GM18858 (cell line): ENCODE data around the gene ZNF653.
A peak's percentile ranks its signal among the peaks of the same experiment; 100 is the strongest.

Source experiments
- ATAC-seq: cut with Tn5 transposase; IDR thresholded peaks from one replicate; pipeline ENCODE4 v1.9.1; 2021; ENCODE audit not compliant: unreplicated experiment

Gene ZNF653

GRCh38 chr19:11528551-11529341 is 23.1 kb upstream of the ZNF653 start, which contains the start of gene ECSIT:
Gene ECSIT, minus strand, starts transcription at chr19:11529134. Its CDS starts 9,964 bp downstream, at chr19:11519170.
- ATAC-seq = peak; percentile 84

DNA sequence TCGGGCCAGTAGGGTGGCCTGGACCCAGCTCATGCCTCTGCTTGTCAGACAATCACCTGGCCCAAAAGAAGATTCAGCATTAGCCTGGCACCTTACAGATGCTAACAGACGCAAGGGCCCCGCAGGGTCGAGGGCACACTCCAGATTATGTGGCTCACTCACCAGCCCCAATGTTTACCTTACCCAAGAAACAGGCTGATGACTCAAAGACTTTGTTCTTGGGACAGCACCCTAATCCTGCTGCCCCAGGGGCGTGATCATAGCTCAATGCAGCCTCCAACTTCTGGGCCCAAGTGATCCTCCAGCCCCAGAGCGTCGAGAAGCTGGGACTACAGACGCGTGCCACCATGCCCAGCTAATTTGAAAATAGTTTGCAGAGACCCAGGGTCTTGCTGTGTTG is 13.5 kb upstream of the ZNF653 start:
- no peak for ATAC-seq

DNA sequence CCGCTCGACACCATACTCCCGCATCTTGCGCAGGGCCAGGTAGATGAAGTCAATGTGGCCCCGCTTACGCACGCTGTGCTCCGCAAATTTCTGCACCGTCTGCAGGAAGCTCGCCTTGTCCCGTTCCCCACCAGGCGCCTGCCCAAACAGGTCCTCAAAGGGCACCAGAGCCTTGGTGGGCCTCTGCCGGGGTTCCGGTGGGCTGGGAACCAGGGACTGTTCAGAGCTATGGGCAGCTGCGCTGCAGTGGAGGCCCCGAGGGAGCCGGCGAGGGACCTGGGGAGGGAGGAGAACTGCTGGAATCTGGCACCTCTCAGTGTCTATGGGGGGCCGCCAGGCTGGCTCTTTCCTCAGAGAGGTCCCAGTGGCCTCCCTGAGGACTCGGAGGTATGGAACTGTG is 8.3 kb upstream of the ZNF653 start:
- ATAC-seq = no peak

GRCh38 chr19:11510444-11510843 is 4.8 kb upstream of the ZNF653 start:
- ATAC-seq = no peak

GRCh38 chr19:11507370-11508078 is 1.9 kb upstream of the ZNF653 start:
- ATAC-seq = no peak

DNA sequence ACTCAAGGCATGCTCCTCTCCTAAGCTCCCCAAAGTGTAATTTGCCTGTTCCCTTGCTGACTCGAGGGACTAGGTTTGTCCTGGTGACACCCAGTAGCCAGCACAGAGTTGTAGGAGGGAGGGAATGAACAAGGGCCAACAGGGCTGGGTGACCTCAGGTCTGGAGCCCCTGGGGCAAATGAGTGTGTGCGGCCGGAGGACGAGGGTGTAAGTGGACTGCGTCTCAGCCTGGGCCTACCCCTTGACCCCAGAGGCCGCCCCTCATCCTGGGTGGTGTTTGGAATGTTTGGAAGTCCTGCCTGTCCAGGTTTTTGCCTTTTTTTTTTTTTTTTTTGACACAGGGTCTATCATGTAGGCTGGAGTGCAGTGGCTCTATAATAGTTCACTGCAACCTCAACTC is 1.3 kb upstream of the ZNF653 start:
- no peak for ATAC-seq

- peak; percentile 3 for ATAC-seq
These were observed 489 bp upstream of the ZNF653 start for GRCh38 chr19:11506101-11506555.

- peak; percentile 84 for ATAC-seq
These were observed 571 bp downstream of the ZNF653 start for GRCh38 chr19:11505032-11505503.

GRCh38 chr19:11504502-11505031 is 1.1 kb downstream of the ZNF653 start:
- no peak for ATAC-seq

GRCh38 chr19:11499890-11500420 is 5.7 kb downstream of the ZNF653 start:
- ATAC-seq = no peak

DNA sequence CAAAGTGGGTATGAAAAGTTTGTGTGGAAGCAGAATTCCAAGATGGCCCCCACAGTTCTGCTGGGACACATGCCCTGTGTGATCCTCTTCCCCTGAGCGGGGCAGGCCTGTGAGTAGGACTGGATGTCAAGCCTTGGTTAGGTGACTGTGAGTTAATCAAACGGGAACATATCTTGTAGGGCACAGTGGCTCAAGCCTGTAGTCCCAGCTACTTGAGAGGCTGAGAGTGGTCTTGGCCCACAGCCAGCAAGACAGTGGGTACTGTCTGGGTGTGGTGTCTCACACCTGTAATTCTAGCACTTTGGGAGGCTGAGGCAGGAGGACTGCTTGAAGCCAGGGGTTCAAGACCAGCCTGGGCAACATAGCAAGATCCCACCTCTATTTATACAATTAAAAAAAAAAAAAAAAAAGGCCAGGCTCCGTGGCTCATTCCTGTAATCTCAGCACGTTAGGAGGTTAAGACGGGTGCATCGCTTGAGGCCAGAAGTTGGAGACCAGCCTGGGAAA is 6.4 kb downstream of the ZNF653 start:
- no peak for ATAC-seq

DNA sequence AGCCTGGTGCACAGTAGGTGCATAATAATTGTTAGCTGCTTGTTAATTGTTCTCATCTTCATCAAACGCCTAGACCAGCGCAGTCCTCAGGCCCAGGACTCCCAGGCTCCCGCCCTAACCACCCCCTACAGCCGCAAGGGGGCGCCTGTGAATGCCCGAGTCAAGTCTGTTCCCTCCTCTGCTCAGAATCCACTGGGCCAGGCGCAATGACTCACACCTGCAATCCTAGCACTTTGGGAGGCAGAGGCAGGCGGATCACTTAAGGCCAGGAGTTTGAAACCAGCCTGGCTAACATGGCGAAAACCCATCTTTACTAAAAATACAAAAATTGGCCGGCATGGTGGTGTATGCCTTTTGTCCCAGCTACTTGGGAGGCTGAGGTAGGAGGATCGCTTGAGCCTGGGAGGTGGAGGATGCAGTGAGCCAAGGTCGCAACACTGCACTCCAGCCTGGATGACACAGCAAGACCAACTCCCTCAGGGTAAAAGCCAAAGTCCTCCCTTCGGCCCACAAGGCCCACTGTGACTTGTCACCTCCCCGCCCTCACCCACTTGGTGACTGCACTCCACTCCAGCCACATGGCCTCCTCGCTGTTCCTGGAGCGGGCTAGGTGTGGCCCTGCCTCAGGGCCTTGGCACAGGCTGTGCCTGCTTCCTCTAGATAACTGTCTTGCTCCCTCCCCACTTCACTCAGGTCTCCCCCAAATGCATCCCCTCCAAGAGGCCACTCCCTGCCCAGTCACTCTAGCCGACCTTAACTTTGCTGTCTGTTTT is 9.1 kb downstream of the ZNF653 start:
- ATAC-seq = no peak

GRCh38 chr19:11495885-11496284 is 9.8 kb downstream of the ZNF653 start:
- ATAC-seq = no peak

- no peak for ATAC-seq
These were observed 10.2 kb downstream of the ZNF653 start for GRCh38 chr19:11495481-11495880.

- no peak for ATAC-seq
These were observed 10.9 kb downstream of the ZNF653 start for GRCh38 chr19:11494634-11495285.

GRCh38 chr19:11489378-11489777 is 16.3 kb downstream of the ZNF653 start:
- ATAC-seq = no peak

GRCh38 chr19:11486661-11487503 is 18.8 kb downstream of the ZNF653 start:
- ATAC-seq = no peak

GRCh38 chr19:11485245-11485837 is 20.3 kb downstream of the ZNF653 start:
- no peak for ATAC-seq
